Mucosa of gallbladder (tissue), 1 donor: ENCODE measurements around the gene MEIOSIN. TPM values are rescaled to one million over a fixed set of nuclear protein-coding genes. Genes with fewer than 3 reads are reported as not detected.
"Not testable (repeated sequence)": the region's sequence is repeated elsewhere in the genome, so short reads cannot be mapped to it uniquely, and the experiment has no call there.

ENCODE experiments used
- DNase-seq: peaks from one replicate; pipeline ENCODE4 v3.0.0-alpha.2; 2020; ENCODE audit warnings: low spot score
- total RNA-seq: library from RNA; stranded (reverse); gene quantifications from one replicate; pipeline ENCODE4 v1.2.1, GENCODE V29; 2021
- donor health status: DM: no; HTN: no; CAD: no.

Gene MEIOSIN
- total RNA-seq, 1 donor from 2014 or later = not detected

- DNase-seq = no peak
Measured at GRCh38 chr19:45717983-45718650, 15.1 kb upstream of the MEIOSIN start.

GRCh38 chr19:45720065-45720464 is 13.2 kb upstream of the MEIOSIN start:
- not testable (repeated sequence) for DNase-seq

GRCh38 chr19:45728683-45729082 is 4.6 kb upstream of the MEIOSIN start:
- not testable (repeated sequence) for DNase-seq

GRCh38 chr19:45729800-45730290 is 3.4 kb upstream of the MEIOSIN start:
- no peak for DNase-seq

- peak; percentile 97 for DNase-seq
Measured at GRCh38 chr19:45730368-45731288, 2.6 kb upstream of the MEIOSIN start, which contains the start of gene FBXO46. FBXO46 (minus strand) TSS chr19:45730896; CDS start chr19:45713495, 17,401 bp downstream.

- DNase-seq = no peak
Measured at GRCh38 chr19:45739498-45740439, 6.5 kb downstream of the MEIOSIN start.

- DNase-seq = no peak
Measured at GRCh38 chr19:45742969-45743368, 9.7 kb downstream of the MEIOSIN start.

GRCh38 chr19:45745606-45746005 is 12.4 kb downstream of the MEIOSIN start:
- DNase-seq = no peak

- DNase-seq = no peak
Measured at GRCh38 chr19:45746866-45747265, 13.6 kb downstream of the MEIOSIN start.

GRCh38 chr19:45747513-45747912 is 14.3 kb downstream of the MEIOSIN start:
- no peak for DNase-seq

- DNase-seq = not testable (repeated sequence)
Measured at GRCh38 chr19:45751483-45751882, 18.2 kb downstream of the MEIOSIN start.

GRCh38 chr19:45752639-45753038 is 19.4 kb downstream of the MEIOSIN start:
- DNase-seq = no peak

- no peak for DNase-seq
Measured at GRCh38 chr19:45753548-45753947, 20.3 kb downstream of the MEIOSIN start.

- DNase-seq = no peak
Measured at GRCh38 chr19:45754323-45754722, 21.1 kb downstream of the MEIOSIN start.

- no peak for DNase-seq
Measured at GRCh38 chr19:45757695-45758094, 24.5 kb downstream of the MEIOSIN start.

- DNase-seq = no peak
Measured at GRCh38 chr19:45758921-45759320, 25.7 kb downstream of the MEIOSIN start.

GRCh38 chr19:45761714-45762113 is 28.5 kb downstream of the MEIOSIN start:
- no peak for DNase-seq

GRCh38 chr19:45762870-45763631 is 29.8 kb downstream of the MEIOSIN start:
- no peak for DNase-seq

- DNase-seq = no peak
Measured at GRCh38 chr19:45763691-45764294, 30.6 kb downstream of the MEIOSIN start.

- no peak for DNase-seq
Measured at GRCh38 chr19:45764475-45764874, 31.2 kb downstream of the MEIOSIN start.
